AG08396 (cell line): ENCODE results near the gene DNAJB6.

ENCODE experiments used
- DNase-seq: peaks from one replicate; pipeline ENCODE4 v3.0.0; 2012; ENCODE audit warnings: low spot score, mixed read lengths

The DNAJB6 gene

GRCh38 chr7:157336383-157337315, at the start of gene DNAJB6:
Gene DNAJB6, plus strand, starts transcription at chr7:157337004. Its CDS starts 21,569 bp downstream, at chr7:157358573.
- peak; percentile 98 for DNase-seq

- no peak for DNase-seq
Observed at GRCh38 chr7:157291404-157292080, 45.3 kb upstream of the DNAJB6 start.

- DNase-seq: no peak
Observed at GRCh38 chr7:157292258-157292657, 44.5 kb upstream of the DNAJB6 start.

GRCh38 chr7:157292770-157293412, 43.9 kb upstream of the DNAJB6 start:
- no peak for DNase-seq

- no peak for DNase-seq
Observed at GRCh38 chr7:157293413-157293788, 43.4 kb upstream of the DNAJB6 start.

- no peak for DNase-seq
Observed at GRCh38 chr7:157294773-157295172, 42.0 kb upstream of the DNAJB6 start.

- no peak for DNase-seq
Observed at GRCh38 chr7:157295338-157295737, 41.5 kb upstream of the DNAJB6 start.

- no peak for DNase-seq
Observed at GRCh38 chr7:157297185-157297584, 39.6 kb upstream of the DNAJB6 start.

GRCh38 chr7:157299317-157299612, 37.5 kb upstream of the DNAJB6 start:
- peak; percentile 5 for DNase-seq

- DNase-seq: peak; percentile 43
Observed at GRCh38 chr7:157299613-157300368, 37.0 kb upstream of the DNAJB6 start.

- DNase-seq: no peak
Observed at GRCh38 chr7:157300369-157300825, 36.4 kb upstream of the DNAJB6 start.

GRCh38 chr7:157301610-157302120, 35.1 kb upstream of the DNAJB6 start:
- no peak for DNase-seq

GRCh38 chr7:157306846-157307838, 29.7 kb upstream of the DNAJB6 start:
- no peak for DNase-seq

GRCh38 chr7:157309988-157310668, 26.7 kb upstream of the DNAJB6 start:
- peak; percentile 90 for DNase-seq

- DNase-seq: peak; percentile 10
Observed at GRCh38 chr7:157310676-157311185, 26.1 kb upstream of the DNAJB6 start.

- DNase-seq: no peak
Observed at GRCh38 chr7:157312941-157313340, 23.9 kb upstream of the DNAJB6 start.

- DNase-seq: no peak
Observed at GRCh38 chr7:157313645-157314044, 23.2 kb upstream of the DNAJB6 start.

- no peak for DNase-seq
Observed at GRCh38 chr7:157318015-157318706, 18.6 kb upstream of the DNAJB6 start.

- DNase-seq: peak; percentile 29
Observed at GRCh38 chr7:157320608-157320980, 16.2 kb upstream of the DNAJB6 start.
